ENCODE results near the gene HGS.
A peak's percentile ranks its signal among the peaks of the same experiment; 100 is the strongest.
"Not testable (repeated sequence)": the region's sequence is repeated elsewhere in the genome, so short reads cannot be mapped to it uniquely, and the experiment has no call there.

HGS gene

DNA sequence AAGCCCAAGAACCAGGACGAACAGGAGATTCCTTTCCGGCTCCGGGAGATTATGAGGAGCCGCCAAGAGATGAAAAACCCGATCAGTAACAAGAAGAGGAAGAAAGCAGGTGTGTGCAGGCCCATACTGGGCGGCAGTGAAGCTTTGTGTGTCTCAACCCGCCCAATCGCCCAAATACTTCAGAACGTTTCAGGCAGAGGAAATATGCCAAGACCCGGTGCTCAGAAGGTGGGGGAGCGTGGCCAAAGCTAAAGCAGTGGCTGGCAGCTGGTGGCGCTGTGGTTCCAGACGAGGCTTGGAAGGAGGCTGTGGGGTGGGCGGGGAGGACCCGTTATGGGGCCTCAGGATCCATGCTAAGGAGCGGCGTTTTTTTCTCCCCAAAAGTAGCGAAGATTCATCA lies 16.1 kb upstream of the HGS start:
- peaks cover 34% of the 10 kb centered on the region for H3K36me3 ChIP-seq (ENCODE audit: control insufficient read depth, insufficient read depth, low read length)
- no peak overlapping the region for H3K4me3 ChIP-seq (ENCODE audit: insufficient read depth, low read depth, low read length, poor library complexity, severe bottlenecking)
- no peak for DNase-seq
- peaks cover 35% of the 10 kb centered on the region for H3K4me1 ChIP-seq (ENCODE audit: control insufficient read depth, insufficient read depth, low read length, poor library complexity, severe bottlenecking)
- H3K27ac ChIP-seq (ENCODE audit: insufficient read depth, low read length, poor library complexity, severe bottlenecking) = no peak overlapping the region
- no peaks in the 10 kb centered on the region for H3K27me3 ChIP-seq (replicated peaks; ENCODE audit: control insufficient read depth, insufficient read depth, low read length, poor library complexity, severe bottlenecking)
- no peaks in the 10 kb centered on the region for H3K9me3 ChIP-seq (ENCODE audit: control insufficient read depth, low read length)

DNA sequence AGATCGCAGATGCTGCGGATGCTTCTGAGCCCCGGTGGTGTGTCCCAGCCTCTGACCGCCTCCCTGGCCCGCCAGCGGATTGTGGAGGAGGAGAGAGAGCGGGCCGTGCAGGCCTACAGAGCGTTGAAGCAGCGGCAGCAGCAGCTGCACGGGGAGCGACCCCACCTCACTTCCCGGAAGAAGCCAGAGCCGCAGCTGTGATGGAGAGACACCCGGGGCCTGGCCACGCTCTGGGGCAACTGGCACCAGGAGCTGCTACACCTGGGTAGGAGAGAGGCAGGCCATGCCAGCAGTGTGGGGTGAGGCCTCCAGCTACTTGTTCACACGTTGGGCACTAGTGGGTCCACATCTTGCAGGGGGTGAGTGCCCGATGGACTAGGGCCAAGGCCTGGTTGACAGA lies 11.3 kb upstream of the HGS start:
- Histone ChIP-seq H3K9me3 (ENCODE audit: control insufficient read depth, low read length) (no peaks in the 10 kb centered on the region), H3K4me1 (ENCODE audit: control insufficient read depth, insufficient read depth, low read length, poor library complexity, severe bottlenecking) (peaks cover 8% of the 10 kb centered on the region), H3K36me3 (ENCODE audit: control insufficient read depth, insufficient read depth, low read length) (peaks cover 45% of the 10 kb centered on the region), H3K27me3 (replicated peaks; ENCODE audit: control insufficient read depth, insufficient read depth, low read length, poor library complexity, severe bottlenecking) (no peaks in the 10 kb centered on the region), H3K4me3 (ENCODE audit: insufficient read depth, low read depth, low read length, poor library complexity, severe bottlenecking) (no peak overlapping the region), H3K27ac (ENCODE audit: insufficient read depth, low read length, poor library complexity, severe bottlenecking) (no peak overlapping the region)
- no peak for DNase-seq

GRCh38 chr17:81672954-81673353 lies 10.9 kb upstream of the HGS start:
- no peak overlapping the region for H3K27ac ChIP-seq (ENCODE audit: insufficient read depth, low read length, poor library complexity, severe bottlenecking)
- H3K4me3 ChIP-seq (ENCODE audit: insufficient read depth, low read depth, low read length, poor library complexity, severe bottlenecking) = no peak overlapping the region
- H3K27me3 ChIP-seq (replicated peaks; ENCODE audit: control insufficient read depth, insufficient read depth, low read length, poor library complexity, severe bottlenecking) = no peaks in the 10 kb centered on the region
- peaks cover 4% of the 10 kb centered on the region for H3K4me1 ChIP-seq (ENCODE audit: control insufficient read depth, insufficient read depth, low read length, poor library complexity, severe bottlenecking)
- DNase-seq = no peak
- peaks cover 45% of the 10 kb centered on the region for H3K36me3 ChIP-seq (ENCODE audit: control insufficient read depth, insufficient read depth, low read length)
- no peaks in the 10 kb centered on the region for H3K9me3 ChIP-seq (ENCODE audit: control insufficient read depth, low read length)

DNA sequence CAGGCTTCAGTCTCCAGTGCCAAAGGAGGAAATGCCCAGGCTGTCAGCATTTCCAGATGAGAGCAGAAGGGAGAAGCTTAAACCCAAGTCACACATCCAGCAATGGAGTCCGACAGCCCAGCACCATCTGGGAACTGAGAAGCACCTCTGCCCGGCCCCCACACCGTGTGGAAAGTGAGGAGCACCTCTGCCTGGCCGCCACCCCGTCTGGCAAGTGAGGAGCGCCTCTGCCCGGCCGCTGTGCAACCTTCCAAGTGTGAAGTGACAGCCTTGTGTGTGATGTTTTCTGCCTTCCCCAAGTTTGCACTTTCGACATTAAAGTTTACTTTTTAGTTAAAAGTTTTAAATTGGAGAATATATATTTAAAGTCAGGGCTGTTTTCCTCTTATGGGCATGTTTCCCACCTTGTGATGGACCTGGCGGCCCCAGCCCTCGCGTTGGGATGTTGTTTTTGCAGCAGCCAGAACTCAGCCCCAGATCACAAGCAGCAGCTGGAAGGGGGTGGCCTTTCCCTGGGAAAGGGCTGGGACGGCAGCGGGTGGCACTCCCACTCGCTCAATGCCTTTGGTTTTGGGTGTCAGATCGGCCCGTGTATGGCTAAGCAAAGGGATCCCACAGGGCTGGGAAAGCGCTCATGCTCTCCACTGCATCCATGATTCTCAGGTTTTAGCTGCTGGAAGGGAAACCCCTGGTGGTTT lies 10.1 kb upstream of the HGS start:
- no peaks in the 10 kb centered on the region for H3K9me3 ChIP-seq (ENCODE audit: control insufficient read depth, low read length)
- H3K4me3 ChIP-seq (ENCODE audit: insufficient read depth, low read depth, low read length, poor library complexity, severe bottlenecking) = no peak overlapping the region
- no peak for DNase-seq
- no peak overlapping the region for H3K27ac ChIP-seq (ENCODE audit: insufficient read depth, low read length, poor library complexity, severe bottlenecking)
- peaks cover 45% of the 10 kb centered on the region for H3K36me3 ChIP-seq (ENCODE audit: control insufficient read depth, insufficient read depth, low read length)
- H3K27me3 ChIP-seq (replicated peaks; ENCODE audit: control insufficient read depth, insufficient read depth, low read length, poor library complexity, severe bottlenecking) = no peaks in the 10 kb centered on the region
- H3K4me1 ChIP-seq (ENCODE audit: control insufficient read depth, insufficient read depth, low read length, poor library complexity, severe bottlenecking) = no peaks in the 10 kb centered on the region

DNA sequence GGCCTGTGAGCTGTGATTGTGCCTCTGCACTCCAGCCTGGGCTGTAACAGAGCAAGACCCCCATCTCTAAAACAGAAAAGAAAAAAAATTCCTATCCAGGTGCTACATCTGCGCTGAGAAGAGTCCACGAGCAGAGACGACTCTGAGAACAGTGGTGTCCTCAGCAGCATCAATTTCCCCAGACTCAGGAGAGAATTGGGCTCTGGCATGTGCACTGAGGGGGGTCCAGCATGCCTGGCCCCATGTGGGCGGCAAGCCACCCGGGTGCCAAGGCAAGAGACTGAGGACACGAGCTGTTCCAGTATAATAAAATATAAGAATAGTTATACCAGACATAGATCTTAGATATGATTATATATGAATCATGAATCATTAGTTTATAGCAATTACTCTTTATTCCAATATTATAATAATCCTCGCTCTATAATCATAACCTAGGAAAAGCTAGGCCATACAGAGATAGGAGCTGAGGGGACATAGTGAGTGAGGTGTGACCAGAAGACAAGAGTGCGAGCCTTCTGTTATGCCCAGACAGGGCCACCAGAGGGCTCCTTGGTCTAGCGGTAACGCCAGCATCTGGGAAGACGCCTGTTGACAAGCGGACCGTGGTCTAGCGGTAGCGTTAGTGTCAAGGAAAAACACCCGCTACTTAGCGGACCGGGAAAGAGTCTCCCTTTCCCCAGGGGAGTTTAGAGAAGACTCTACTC lies 8.1 kb upstream of the HGS start:
- not testable (repeated sequence) for H3K27ac ChIP-seq (ENCODE audit: insufficient read depth, low read length, poor library complexity, severe bottlenecking); H3K4me3 ChIP-seq (ENCODE audit: insufficient read depth, low read depth, low read length, poor library complexity, severe bottlenecking); H3K27me3 ChIP-seq (replicated peaks; ENCODE audit: control insufficient read depth, insufficient read depth, low read length, poor library complexity, severe bottlenecking); H3K4me1 ChIP-seq (ENCODE audit: control insufficient read depth, insufficient read depth, low read length, poor library complexity, severe bottlenecking); H3K9me3 ChIP-seq (ENCODE audit: control insufficient read depth, low read length)
- H3K36me3 ChIP-seq (ENCODE audit: control insufficient read depth, insufficient read depth, low read length) = peaks cover 34% of the 10 kb centered on the region
- DNase-seq = peak in 1 of 3 donors; percentile 19

- peaks cover 22% of the 10 kb centered on the region for H3K36me3 ChIP-seq (ENCODE audit: control insufficient read depth, insufficient read depth, low read length)
- no peak for DNase-seq
- no peaks in the 10 kb centered on the region for H3K4me1 ChIP-seq (ENCODE audit: control insufficient read depth, insufficient read depth, low read length, poor library complexity, severe bottlenecking)
Measured at GRCh38 chr17:81676906-81677305, 6.9 kb upstream of the HGS start.

DNA sequence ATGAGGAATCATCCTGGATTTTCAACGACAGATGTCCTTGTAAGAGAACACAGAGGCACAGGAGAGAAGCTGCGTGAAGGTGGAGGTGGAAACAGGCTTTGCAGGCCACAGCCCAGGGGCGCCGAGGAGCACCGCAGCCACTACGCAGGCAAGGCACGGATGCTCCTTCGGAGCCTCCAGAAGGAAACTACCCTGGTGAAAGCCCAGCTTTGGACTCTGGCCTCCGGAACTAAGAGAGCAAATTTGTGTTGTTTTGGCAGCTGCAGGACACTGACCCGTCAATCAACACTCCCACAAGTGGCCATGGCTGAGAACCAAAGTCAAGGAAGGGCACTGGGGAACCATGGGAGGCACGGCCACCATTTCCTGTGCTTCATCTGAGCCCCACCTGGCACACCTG lies 3.7 kb upstream of the HGS start:
- H3K4me3 ChIP-seq (ENCODE audit: insufficient read depth, low read depth, low read length, poor library complexity, severe bottlenecking) = no peak overlapping the region
- H3K36me3 ChIP-seq (ENCODE audit: control insufficient read depth, insufficient read depth, low read length) = no peaks in the 10 kb centered on the region
- no peaks in the 10 kb centered on the region for H3K9me3 ChIP-seq (ENCODE audit: control insufficient read depth, low read length)
- H3K4me1 ChIP-seq (ENCODE audit: control insufficient read depth, insufficient read depth, low read length, poor library complexity, severe bottlenecking) = peaks cover 16% of the 10 kb centered on the region
- no peak for DNase-seq
- no peaks in the 10 kb centered on the region for H3K27me3 ChIP-seq (replicated peaks; ENCODE audit: control insufficient read depth, insufficient read depth, low read length, poor library complexity, severe bottlenecking)
- no peak overlapping the region for H3K27ac ChIP-seq (ENCODE audit: insufficient read depth, low read length, poor library complexity, severe bottlenecking)

More at GRCh38 chr17:81676906-81677305, 6.9 kb upstream of the HGS start:
- Histone ChIP-seq H3K27ac (ENCODE audit: insufficient read depth, low read length, poor library complexity, severe bottlenecking) (no peak overlapping the region), H3K27me3 (replicated peaks; ENCODE audit: control insufficient read depth, insufficient read depth, low read length, poor library complexity, severe bottlenecking) (no peaks in the 10 kb centered on the region), H3K4me3 (ENCODE audit: insufficient read depth, low read depth, low read length, poor library complexity, severe bottlenecking) (no peak overlapping the region), H3K9me3 (ENCODE audit: control insufficient read depth, low read length) (no peaks in the 10 kb centered on the region)

GRCh38 chr17:81681672-81682071 lies 2.1 kb upstream of the HGS start:
- no peaks in the 10 kb centered on the region for H3K27me3 ChIP-seq (replicated peaks; ENCODE audit: control insufficient read depth, insufficient read depth, low read length, poor library complexity, severe bottlenecking)
- no peak overlapping the region for H3K4me3 ChIP-seq (ENCODE audit: insufficient read depth, low read depth, low read length, poor library complexity, severe bottlenecking)
- no peak for DNase-seq

GRCh38 chr17:81682565-81683207 lies 1.1 kb upstream of the HGS start:
- Histone ChIP-seq H3K9me3 (ENCODE audit: control insufficient read depth, low read length) (no peaks in the 10 kb centered on the region), H3K4me3 (ENCODE audit: insufficient read depth, low read depth, low read length, poor library complexity, severe bottlenecking) (peak overlapping the region; percentile 79), H3K27me3 (replicated peaks; ENCODE audit: control insufficient read depth, insufficient read depth, low read length, poor library complexity, severe bottlenecking) (no peaks in the 10 kb centered on the region), H3K36me3 (ENCODE audit: control insufficient read depth, insufficient read depth, low read length) (peaks cover 16% of the 10 kb centered on the region), H3K27ac (ENCODE audit: insufficient read depth, low read length, poor library complexity, severe bottlenecking) (peak overlapping the region; percentile 67), H3K4me1 (ENCODE audit: control insufficient read depth, insufficient read depth, low read length, poor library complexity, severe bottlenecking) (peaks cover 20% of the 10 kb centered on the region)
- no peak for DNase-seq

More at GRCh38 chr17:81681672-81682071, 2.1 kb upstream of the HGS start:
- Histone ChIP-seq H3K4me1 (ENCODE audit: control insufficient read depth, insufficient read depth, low read length, poor library complexity, severe bottlenecking) (peaks cover 20% of the 10 kb centered on the region), H3K27ac (ENCODE audit: insufficient read depth, low read length, poor library complexity, severe bottlenecking) (no peak overlapping the region), H3K36me3 (ENCODE audit: control insufficient read depth, insufficient read depth, low read length) (peaks cover 6% of the 10 kb centered on the region), H3K9me3 (ENCODE audit: control insufficient read depth, low read length) (no peaks in the 10 kb centered on the region)

- Histone ChIP-seq H3K27ac (ENCODE audit: insufficient read depth, low read length, poor library complexity, severe bottlenecking) (peak overlapping the region; percentile 67), H3K36me3 (ENCODE audit: control insufficient read depth, insufficient read depth, low read length) (peaks cover 22% of the 10 kb centered on the region), H3K4me3 (ENCODE audit: insufficient read depth, low read depth, low read length, poor library complexity, severe bottlenecking) (peak overlapping the region; percentile 79), H3K9me3 (ENCODE audit: control insufficient read depth, low read length) (no peaks in the 10 kb centered on the region), H3K27me3 (replicated peaks; ENCODE audit: control insufficient read depth, insufficient read depth, low read length, poor library complexity, severe bottlenecking) (no peaks in the 10 kb centered on the region), H3K4me1 (ENCODE audit: control insufficient read depth, insufficient read depth, low read length, poor library complexity, severe bottlenecking) (peaks cover 20% of the 10 kb centered on the region)
- no peak for DNase-seq
Measured at GRCh38 chr17:81683208-81683583, 615 bp upstream of the HGS start.
